Suprapubic skin (tissue), 4 donors: ENCODE results near the gene MACO1. TPM values are rescaled to one million over a fixed set of nuclear protein-coding genes. Genes with fewer than 3 reads are reported as not detected.

Source experiments
- DNase-seq, 2 donors: peaks; one replicate each; pipeline ENCODE4 v3.0.0-alpha.2; 2019; ENCODE audit warnings: low spot score in 2 of 2
- H3K27ac ChIP-seq: fragments of 200-600 bp; sonication (generic); one replicate; pipeline ENCODE4 v1.5.1; 2019
- H3K27me3 ChIP-seq: fragments of 200-600 bp; sonication (generic); one replicate; pipeline ENCODE4 v1.5.1; 2019
- H3K36me3 ChIP-seq: fragments of 200-600 bp; sonication (generic); one replicate; pipeline ENCODE4 v1.5.1; 2019
- H3K4me1 ChIP-seq: fragments of 200-600 bp; sonication (generic); one replicate; pipeline ENCODE4 v1.5.1; 2019
- H3K4me3 ChIP-seq: fragments of 200-600 bp; sonication (generic); one replicate; pipeline ENCODE4 v1.5.1; 2019; ENCODE audit warnings: mild to moderate bottlenecking
- H3K9me3 ChIP-seq: fragments of 200-600 bp; sonication (generic); one replicate; pipeline ENCODE4 v1.5.1; 2019
- CTCF ChIP-seq, 2 donors: fragments of 200-600 bp in 1 of 2; fragments of 450-650 bp in 1 of 2; sonication (generic) in 1 of 2; IDR thresholded peaks; one replicate each; pipeline ENCODE4 v1.5.1; 2016 to 2019; ENCODE audit warnings: antibody characterized with exemption in 2 of 2, mild to moderate bottlenecking in 1 of 2, moderate library complexity in 1 of 2
- EP300 ChIP-seq: sonication (generic); formaldehyde crosslinking; IDR thresholded peaks from one replicate; pipeline ENCODE4 v1.6.1; 2017; ENCODE audit warnings: antibody characterized with exemption
- POLR2A ChIP-seq, 2 donors: fragments of 450-650 bp; IDR thresholded peaks; one replicate each; pipeline ENCODE4 v1.6.1; 2017; ENCODE audit warnings: antibody characterized with exemption in 2 of 2, mild to moderate bottlenecking in 2 of 2, moderate library complexity in 2 of 2
- POLR2AphosphoS5 ChIP-seq, 3 donors: sonication (generic); formaldehyde crosslinking; IDR thresholded peaks; one replicate each; pipeline ENCODE4 v1.6.1; 2017; ENCODE audit warnings: antibody characterized with exemption in 3 of 3
- WGBS: methylation state at CpG from one replicate; pipeline ENCODE4 v1.1.5; 2018; 5-methylcytosine and 5-hydroxymethylcytosine counted together
- total RNA-seq, 4 donors: library from RNA; depleted of rRNA; stranded (reverse); fragments of >200 nt; gene quantifications; one replicate each; pipeline ENCODE4 v1.1.0, GENCODE V29; 2016

The MACO1 gene
- total RNA-seq, 4 donors from 2014 or later: 13.2 to 22.0 (median 16.0) TPM

GRCh38 chr1:25541889-25542658, 111.4 kb downstream of the MACO1 start:
- no peak for TF ChIP-seq POLR2AphosphoS5 (IDR thresholded peaks at IDR 0.05)
- no peak for TF ChIP-seq POLR2A (IDR thresholded peaks at IDR 0.05)
- TF ChIP-seq EP300: no peak
- TF ChIP-seq CTCF (IDR thresholded peaks at IDR 0.05): no peak
- 84% methylated on average over 8 of the region's 8 CpGs for WGBS
- Histone ChIP-seq H3K9me3 (no peaks in the 10 kb centered on the region), H3K4me1 (peaks cover 18% of the 10 kb centered on the region), H3K27me3 (no peaks in the 10 kb centered on the region), H3K4me3 (no peak overlapping the region), H3K27ac (no peak overlapping the region), H3K36me3 (no peaks in the 10 kb centered on the region)
- DNase-seq: no peak

GRCh38 chr1:25543005-25543424, 112.3 kb downstream of the MACO1 start:
- Histone ChIP-seq H3K27ac (no peak overlapping the region), H3K4me3 (peak overlapping the region; percentile 86)
- WGBS: 19% methylated on average over 7 of the region's 7 CpGs

GRCh38 chr1:25543425-25544242, 112.9 kb downstream of the MACO1 start, which contains the start of gene LDLRAP1:
LDLRAP1 (plus strand) TSS chr1:25543606; CDS start chr1:25543699, 93 bp downstream.
- Histone ChIP-seq H3K27ac (peak within 1 kb of the TSS; percentile 83), H3K4me1 (peaks cover 20% of the 10 kb centered on the region), H3K4me3 (peak within 1 kb of the TSS; percentile 86), H3K27me3 (no peaks in the 10 kb centered on the region), H3K36me3 (no peaks in the 10 kb centered on the region), H3K9me3 (no peaks in the 10 kb centered on the region)
- TF ChIP-seq POLR2A (IDR thresholded peaks at IDR 0.05) (peak in 1 of 2 donors; percentile 42), EP300 (no peak)
- WGBS: 0% methylated on average over 4 of the region's 99 CpGs
- peak in 1 of 2 donors; percentile 78 for DNase-seq

More at GRCh38 chr1:25543005-25543424, 112.3 kb downstream of the MACO1 start:
- no peaks in the 10 kb centered on the region for H3K36me3 ChIP-seq
- no peaks in the 10 kb centered on the region for H3K9me3 ChIP-seq
- TF ChIP-seq EP300 (no peak), POLR2AphosphoS5 (IDR thresholded peaks at IDR 0.05) (peak in 1 of 3 donors; percentile 10)
- DNase-seq: no peak
- peaks cover 18% of the 10 kb centered on the region for H3K4me1 ChIP-seq
- H3K27me3 ChIP-seq: no peaks in the 10 kb centered on the region

GRCh38 chr1:25544243-25544764, 113.6 kb downstream of the MACO1 start:
- TF ChIP-seq EP300 (no peak), POLR2AphosphoS5 (IDR thresholded peaks at IDR 0.05) (no peak), CTCF (IDR thresholded peaks at IDR 0.05) (no peak), POLR2A (IDR thresholded peaks at IDR 0.05) (no peak)

GRCh38 chr1:25544819-25545218, 114.1 kb downstream of the MACO1 start:
- Histone ChIP-seq H3K36me3 (no peaks in the 10 kb centered on the region), H3K27ac (no peak overlapping the region), H3K27me3 (no peaks in the 10 kb centered on the region), H3K9me3 (no peaks in the 10 kb centered on the region), H3K4me1 (peaks cover 32% of the 10 kb centered on the region), H3K4me3 (peak overlapping the region; percentile 86)
- TF ChIP-seq POLR2AphosphoS5 (IDR thresholded peaks at IDR 0.05): no peak
- no peak for TF ChIP-seq CTCF (IDR thresholded peaks at IDR 0.05)
- TF ChIP-seq POLR2A (IDR thresholded peaks at IDR 0.05): no peak
- TF ChIP-seq EP300: no peak
- WGBS: 27% methylated on average over 3 of the region's 6 CpGs
- no peak for DNase-seq

More at GRCh38 chr1:25544243-25544764, 113.6 kb downstream of the MACO1 start:
- Histone ChIP-seq H3K36me3 (no peaks in the 10 kb centered on the region), H3K27ac (peak overlapping the region; percentile 83), H3K27me3 (no peaks in the 10 kb centered on the region), H3K4me1 (peaks cover 26% of the 10 kb centered on the region), H3K4me3 (peak overlapping the region; percentile 86), H3K9me3 (no peaks in the 10 kb centered on the region)
- WGBS: 5% methylated on average over 10 of the region's 25 CpGs
- no peak for DNase-seq
